ENCODE data around the gene APOM.

DNA sequence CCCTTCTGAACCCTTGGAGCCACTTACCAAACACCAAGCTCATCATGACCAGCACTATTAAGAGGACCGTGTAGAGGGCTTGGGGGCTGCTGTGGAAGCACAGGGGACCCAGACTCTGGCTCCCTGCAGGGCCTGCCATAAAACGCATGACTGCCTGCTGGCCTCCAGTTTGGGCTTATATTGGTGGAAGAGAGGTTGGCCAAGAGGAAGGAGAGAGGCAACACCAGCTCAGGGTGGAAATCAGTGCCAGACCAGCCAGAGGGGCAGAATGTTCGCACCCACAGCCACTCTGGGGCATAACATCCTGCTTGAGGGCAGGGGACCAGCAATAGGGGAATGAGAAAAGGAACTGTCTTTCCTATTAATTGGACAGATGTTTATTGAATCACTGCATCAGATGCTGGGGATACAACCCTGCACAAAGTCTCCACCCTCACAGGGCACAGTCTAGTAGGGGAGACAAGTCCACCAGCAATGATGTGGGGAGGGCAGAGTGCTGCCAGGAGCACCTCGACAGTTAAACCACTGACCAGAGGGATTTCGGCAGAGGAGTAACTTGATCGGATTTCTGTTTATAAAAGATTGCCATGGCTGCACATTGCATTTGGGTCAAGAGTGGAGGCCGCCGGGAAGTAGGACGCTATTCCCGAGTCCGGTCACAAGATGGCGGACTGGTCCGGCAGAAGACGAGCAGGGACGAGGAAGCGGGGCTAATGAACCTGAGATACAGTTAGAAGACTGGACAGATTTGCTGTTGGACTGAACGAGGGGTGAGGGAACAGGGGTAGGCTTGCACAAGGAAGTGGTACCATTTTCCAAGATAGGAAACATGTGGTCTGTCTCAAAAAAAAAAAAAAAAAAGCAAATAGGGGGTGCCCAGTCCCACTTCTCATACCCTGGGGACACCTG is 24.8 kb downstream of the APOM start, which contains the start of gene LY6G5C:
- TF ChIP-seq, protein P1, sequence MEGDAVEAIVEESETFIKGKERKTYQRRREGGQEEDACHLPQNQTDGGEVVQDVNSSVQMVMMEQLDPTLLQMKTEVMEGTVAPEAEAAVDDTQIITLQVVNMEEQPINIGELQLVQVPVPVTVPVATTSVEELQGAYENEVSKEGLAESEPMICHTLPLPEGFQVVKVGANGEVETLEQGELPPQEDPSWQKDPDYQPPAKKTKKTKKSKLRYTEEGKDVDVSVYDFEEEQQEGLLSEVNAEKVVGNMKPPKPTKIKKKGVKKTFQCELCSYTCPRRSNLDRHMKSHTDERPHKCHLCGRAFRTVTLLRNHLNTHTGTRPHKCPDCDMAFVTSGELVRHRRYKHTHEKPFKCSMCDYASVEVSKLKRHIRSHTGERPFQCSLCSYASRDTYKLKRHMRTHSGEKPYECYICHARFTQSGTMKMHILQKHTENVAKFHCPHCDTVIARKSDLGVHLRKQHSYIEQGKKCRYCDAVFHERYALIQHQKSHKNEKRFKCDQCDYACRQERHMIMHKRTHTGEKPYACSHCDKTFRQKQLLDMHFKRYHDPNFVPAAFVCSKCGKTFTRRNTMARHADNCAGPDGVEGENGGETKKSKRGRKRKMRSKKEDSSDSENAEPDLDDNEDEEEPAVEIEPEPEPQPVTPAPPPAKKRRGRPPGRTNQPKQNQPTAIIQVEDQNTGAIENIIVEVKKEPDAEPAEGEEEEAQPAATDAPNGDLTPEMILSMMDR (IDR thresholded peaks at IDR 0.05) = peak; percentile 50 to 69 (median 69)
- peak; percentile 60 to 61 for TF ChIP-seq POLR2AphosphoS5 (IDR thresholded peaks at IDR 0.05; ENCODE audit: insufficient read depth in 1 of 2, low read depth in 1 of 2)
